Panc1 (cell line): ENCODE data around the gene PCNX2.

Experiments
- POLR2AphosphoS5 ChIP-seq: IDR thresholded peaks from 2 replicates; pipeline ENCODE4 v1.6.1; 2012; ENCODE audit warnings: mild to moderate bottlenecking, low read depth, low read length, moderate library complexity
- SIN3A ChIP-seq: IDR thresholded peaks from 2 replicates; pipeline ENCODE4 v1.6.1; 2012; ENCODE audit warnings: low read depth, mild to moderate bottlenecking, low read length, moderate library complexity, borderline replicate concordance; ENCODE audit not compliant: insufficient read depth
- TCF7L2 ChIP-seq: IDR thresholded peaks from 2 replicates; pipeline ENCODE4 v1.6.1; 2011; ENCODE audit warnings: mild to moderate bottlenecking, low read depth, low read length, inconsistent platforms
- TF ChIP-seq, protein P1 (sequence below): fragments of 450-650 bp; IDR thresholded peaks from 2 replicates; pipeline ENCODE4 v1.5.1; 2017; ENCODE audit warnings: mild to moderate bottlenecking
- TF ChIP-seq, protein P2 (sequence below), 2 experiments: IDR thresholded peaks; 2 replicates each; pipeline ENCODE4 v1.6.1; 2011 to 2012; ENCODE audit warnings: low read depth in 2 of 2, control low read depth in 1 of 2, low read length in 1 of 2, mild to moderate bottlenecking in 1 of 2, moderate library complexity in 1 of 2; ENCODE audit not compliant: insufficient read depth in 1 of 2

GRCh38 chr1:233102341-233102740 lies 193.2 kb downstream of the PCNX2 start:
- TF ChIP-seq, protein P1, sequence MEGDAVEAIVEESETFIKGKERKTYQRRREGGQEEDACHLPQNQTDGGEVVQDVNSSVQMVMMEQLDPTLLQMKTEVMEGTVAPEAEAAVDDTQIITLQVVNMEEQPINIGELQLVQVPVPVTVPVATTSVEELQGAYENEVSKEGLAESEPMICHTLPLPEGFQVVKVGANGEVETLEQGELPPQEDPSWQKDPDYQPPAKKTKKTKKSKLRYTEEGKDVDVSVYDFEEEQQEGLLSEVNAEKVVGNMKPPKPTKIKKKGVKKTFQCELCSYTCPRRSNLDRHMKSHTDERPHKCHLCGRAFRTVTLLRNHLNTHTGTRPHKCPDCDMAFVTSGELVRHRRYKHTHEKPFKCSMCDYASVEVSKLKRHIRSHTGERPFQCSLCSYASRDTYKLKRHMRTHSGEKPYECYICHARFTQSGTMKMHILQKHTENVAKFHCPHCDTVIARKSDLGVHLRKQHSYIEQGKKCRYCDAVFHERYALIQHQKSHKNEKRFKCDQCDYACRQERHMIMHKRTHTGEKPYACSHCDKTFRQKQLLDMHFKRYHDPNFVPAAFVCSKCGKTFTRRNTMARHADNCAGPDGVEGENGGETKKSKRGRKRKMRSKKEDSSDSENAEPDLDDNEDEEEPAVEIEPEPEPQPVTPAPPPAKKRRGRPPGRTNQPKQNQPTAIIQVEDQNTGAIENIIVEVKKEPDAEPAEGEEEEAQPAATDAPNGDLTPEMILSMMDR = no peak
- TF ChIP-seq POLR2AphosphoS5 = no peak
- no peak for TF ChIP-seq TCF7L2
- TF ChIP-seq SIN3A = no peak
- TF ChIP-seq, protein P2, sequence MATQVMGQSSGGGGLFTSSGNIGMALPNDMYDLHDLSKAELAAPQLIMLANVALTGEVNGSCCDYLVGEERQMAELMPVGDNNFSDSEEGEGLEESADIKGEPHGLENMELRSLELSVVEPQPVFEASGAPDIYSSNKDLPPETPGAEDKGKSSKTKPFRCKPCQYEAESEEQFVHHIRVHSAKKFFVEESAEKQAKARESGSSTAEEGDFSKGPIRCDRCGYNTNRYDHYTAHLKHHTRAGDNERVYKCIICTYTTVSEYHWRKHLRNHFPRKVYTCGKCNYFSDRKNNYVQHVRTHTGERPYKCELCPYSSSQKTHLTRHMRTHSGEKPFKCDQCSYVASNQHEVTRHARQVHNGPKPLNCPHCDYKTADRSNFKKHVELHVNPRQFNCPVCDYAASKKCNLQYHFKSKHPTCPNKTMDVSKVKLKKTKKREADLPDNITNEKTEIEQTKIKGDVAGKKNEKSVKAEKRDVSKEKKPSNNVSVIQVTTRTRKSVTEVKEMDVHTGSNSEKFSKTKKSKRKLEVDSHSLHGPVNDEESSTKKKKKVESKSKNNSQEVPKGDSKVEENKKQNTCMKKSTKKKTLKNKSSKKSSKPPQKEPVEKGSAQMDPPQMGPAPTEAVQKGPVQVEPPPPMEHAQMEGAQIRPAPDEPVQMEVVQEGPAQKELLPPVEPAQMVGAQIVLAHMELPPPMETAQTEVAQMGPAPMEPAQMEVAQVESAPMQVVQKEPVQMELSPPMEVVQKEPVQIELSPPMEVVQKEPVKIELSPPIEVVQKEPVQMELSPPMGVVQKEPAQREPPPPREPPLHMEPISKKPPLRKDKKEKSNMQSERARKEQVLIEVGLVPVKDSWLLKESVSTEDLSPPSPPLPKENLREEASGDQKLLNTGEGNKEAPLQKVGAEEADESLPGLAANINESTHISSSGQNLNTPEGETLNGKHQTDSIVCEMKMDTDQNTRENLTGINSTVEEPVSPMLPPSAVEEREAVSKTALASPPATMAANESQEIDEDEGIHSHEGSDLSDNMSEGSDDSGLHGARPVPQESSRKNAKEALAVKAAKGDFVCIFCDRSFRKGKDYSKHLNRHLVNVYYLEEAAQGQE (IDR thresholded peaks at IDR 0.05; ENCODE audit: insufficient read depth in 1 of 2, low read depth in 2 of 2, low read length in 1 of 2) = no peak
